Thyroid gland (tissue), 4 donors: Measurements from ENCODE around the gene ZFAND2B. TPM values are rescaled to one million over a fixed set of nuclear protein-coding genes. Genes with fewer than 3 reads are reported as not detected.

Source experiments
- DNase-seq, 2 donors: peaks; one replicate each; pipeline ENCODE4 v3.0.0-alpha.2; 2019
- H3K27ac ChIP-seq, 3 donors: fragments of 200-600 bp; sonication (generic); 1 replicate in 2 of 3; 2 replicates in 1 of 3; pipeline ENCODE4 v1.5.1; 2016 to 2019; ENCODE audit warnings: mild to moderate bottlenecking in 1 of 3, moderate library complexity in 1 of 3
- H3K27me3 ChIP-seq: fragments of 200-600 bp; sonication (generic); one replicate; pipeline ENCODE4 v1.5.1; 2019
- H3K36me3 ChIP-seq, 2 donors: fragments of 200-600 bp; sonication (generic); one replicate each; pipeline ENCODE4 v1.5.1; 2016 to 2019
- H3K4me1 ChIP-seq, 2 donors: fragments of 200-600 bp; sonication (generic); one replicate each; pipeline ENCODE4 v1.5.1; 2017 to 2019
- H3K4me3 ChIP-seq, 3 donors: fragments of 200-600 bp; sonication (generic); replicated peaks in 1 of 3; 1 replicate in 2 of 3; 2 replicates in 1 of 3; pipeline ENCODE4 v1.5.1; 2016; ENCODE audit warnings: mild to moderate bottlenecking in 1 of 3
- H3K9me3 ChIP-seq: fragments of 200-600 bp; sonication (generic); one replicate; pipeline ENCODE4 v1.5.1; 2017
- POLR2A ChIP-seq, 2 donors: fragments of 450-650 bp; IDR thresholded peaks; one replicate each; pipeline ENCODE4 v1.6.1; 2017; ENCODE audit warnings: antibody characterized with exemption in 2 of 2, mild to moderate bottlenecking in 2 of 2, moderate library complexity in 1 of 2
- WGBS, 2 donors: methylation state at CpG; one replicate each; pipeline ENCODE4 v1.1.5; 2017; 5-methylcytosine and 5-hydroxymethylcytosine counted together
- intact Hi-C: fragments of 100-400 bp; cut with DNase I; formaldehyde crosslinking; loops from one replicate; pipeline ENCODE4 v1.15.1; 2023
- total RNA-seq, 4 donors: library from RNA; depleted of rRNA; stranded (reverse); fragments of >200 nt; gene quantifications; one replicate each; pipeline ENCODE4 v1.2.3, GENCODE V29; 2016
- TF ChIP-seq, protein P1 (sequence below), 6 experiments: fragments of 200-600 bp in 3 of 6; fragments of 450-650 bp in 3 of 6; sonication (generic) in 3 of 6; IDR thresholded peaks; one replicate each; pipeline ENCODE4 v1.5.1; 2016 to 2019; ENCODE audit warnings: antibody characterized with exemption in 6 of 6, mild to moderate bottlenecking in 2 of 6, inconsistent platforms in 1 of 6, moderate library complexity in 1 of 6

Gene ZFAND2B, protein sequence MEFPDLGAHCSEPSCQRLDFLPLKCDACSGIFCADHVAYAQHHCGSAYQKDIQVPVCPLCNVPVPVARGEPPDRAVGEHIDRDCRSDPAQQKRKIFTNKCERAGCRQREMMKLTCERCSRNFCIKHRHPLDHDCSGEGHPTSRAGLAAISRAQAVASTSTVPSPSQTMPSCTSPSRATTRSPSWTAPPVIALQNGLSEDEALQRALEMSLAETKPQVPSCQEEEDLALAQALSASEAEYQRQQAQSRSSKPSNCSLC
- 100 to 1,000 TPM in 2 of 4 donors, 10 to 100 TPM in 2; 78.7 to 131 (median 92.0) TPM for total RNA-seq

DNA sequence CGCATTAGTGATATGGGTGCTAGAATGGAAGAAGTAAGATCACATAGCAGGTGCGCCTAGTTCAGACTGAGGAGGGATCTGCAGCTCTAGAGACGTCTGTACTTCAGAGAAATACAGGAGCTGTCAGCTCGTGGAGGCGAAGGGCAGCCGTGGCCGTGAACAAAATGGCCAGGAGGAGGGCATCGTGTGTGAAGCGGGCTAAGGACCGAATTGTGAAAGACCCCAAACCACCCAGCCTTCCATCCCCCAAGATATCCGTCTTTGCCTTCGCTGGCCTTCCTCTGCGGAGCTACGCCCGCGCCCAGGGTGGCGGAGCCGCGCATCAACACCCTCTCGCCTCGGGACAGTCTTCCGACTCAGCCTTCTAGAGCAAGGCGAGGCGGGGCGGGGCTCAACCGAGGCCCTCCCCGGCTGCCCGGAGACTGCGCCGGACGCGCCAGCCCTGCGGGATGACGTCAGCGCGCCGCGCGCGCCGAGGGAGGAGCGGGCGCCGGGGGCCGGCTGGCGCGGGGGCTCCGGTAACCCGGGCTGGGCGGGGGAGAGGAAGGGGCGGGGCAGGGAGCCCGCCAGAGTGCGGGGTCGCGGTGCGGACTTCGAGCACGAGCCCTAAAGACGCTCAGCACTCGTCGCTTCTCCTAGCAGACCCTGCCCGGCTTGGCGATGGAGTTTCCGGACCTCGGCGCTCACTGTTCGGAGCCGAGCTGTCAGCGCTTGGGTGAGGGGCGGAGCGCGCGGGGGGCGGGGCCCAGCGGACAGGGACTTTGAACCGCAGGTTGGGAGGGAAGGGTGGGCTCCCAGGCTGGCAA is at the start of gene ZFAND2B:
Gene ZFAND2B (plus strand): TSS at position 455 of the 806 bp plus-strand sequence. CDS start 206 bp downstream, at position 661.
- H3K9me3 ChIP-seq, result no peaks in the 10 kb centered on the region
- peak; percentile 96 to 97 for DNase-seq
- 0 to 1% methylated on average over 11 to 30 of the region's 76 CpGs for WGBS, 2 donors
- intact Hi-C loops, result no loop called here
- H3K4me1 ChIP-seq, result peaks cover 17 to 27% of the 10 kb centered on the region in 2 donors
- peak within 1 kb of the TSS; percentile 81 to 97 (median 94) for H3K27ac ChIP-seq
- peak within 1 kb of the TSS; percentile 43 to 54 (median 51) for H3K4me3 ChIP-seq
- H3K36me3 ChIP-seq, result peaks cover 13 to 28% of the 10 kb centered on the region in 2 donors
- TF ChIP-seq, protein P1, sequence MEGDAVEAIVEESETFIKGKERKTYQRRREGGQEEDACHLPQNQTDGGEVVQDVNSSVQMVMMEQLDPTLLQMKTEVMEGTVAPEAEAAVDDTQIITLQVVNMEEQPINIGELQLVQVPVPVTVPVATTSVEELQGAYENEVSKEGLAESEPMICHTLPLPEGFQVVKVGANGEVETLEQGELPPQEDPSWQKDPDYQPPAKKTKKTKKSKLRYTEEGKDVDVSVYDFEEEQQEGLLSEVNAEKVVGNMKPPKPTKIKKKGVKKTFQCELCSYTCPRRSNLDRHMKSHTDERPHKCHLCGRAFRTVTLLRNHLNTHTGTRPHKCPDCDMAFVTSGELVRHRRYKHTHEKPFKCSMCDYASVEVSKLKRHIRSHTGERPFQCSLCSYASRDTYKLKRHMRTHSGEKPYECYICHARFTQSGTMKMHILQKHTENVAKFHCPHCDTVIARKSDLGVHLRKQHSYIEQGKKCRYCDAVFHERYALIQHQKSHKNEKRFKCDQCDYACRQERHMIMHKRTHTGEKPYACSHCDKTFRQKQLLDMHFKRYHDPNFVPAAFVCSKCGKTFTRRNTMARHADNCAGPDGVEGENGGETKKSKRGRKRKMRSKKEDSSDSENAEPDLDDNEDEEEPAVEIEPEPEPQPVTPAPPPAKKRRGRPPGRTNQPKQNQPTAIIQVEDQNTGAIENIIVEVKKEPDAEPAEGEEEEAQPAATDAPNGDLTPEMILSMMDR (IDR thresholded peaks at IDR 0.05), result peak in 2 of 6 experiments; percentile 8 to 47
- peak; percentile 69 to 99 for TF ChIP-seq POLR2A (IDR thresholded peaks at IDR 0.05)
- no peaks in the 10 kb centered on the region for H3K27me3 ChIP-seq

DNA sequence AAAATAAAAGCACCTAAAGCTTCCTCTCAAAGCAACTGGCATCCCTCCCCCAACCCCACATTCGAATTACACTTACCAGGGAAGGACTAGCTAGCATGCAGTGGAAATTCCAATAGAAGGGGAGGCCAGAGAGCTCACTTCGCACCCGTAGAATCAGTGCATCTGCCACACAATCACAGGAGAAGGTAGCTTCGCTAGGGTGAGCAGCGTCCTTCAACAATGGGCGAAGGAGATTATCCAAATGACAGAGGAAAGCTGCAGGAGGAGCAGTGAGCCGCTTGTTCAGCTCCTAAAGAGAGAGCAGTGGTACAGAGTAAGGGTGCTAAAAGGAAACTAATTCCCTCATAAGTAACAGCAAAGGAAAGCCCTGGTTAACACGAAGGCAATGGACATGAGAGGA is 49.2 kb upstream of the ZFAND2B start:
- TF ChIP-seq, protein P1 (IDR thresholded peaks at IDR 0.05), result no peak
- TF ChIP-seq POLR2A (IDR thresholded peaks at IDR 0.05), result no peak
- DNase-seq, result no peak
- intact Hi-C loops, result loop anchor here (5.0 kb wide), 1 partner anchor 140 kb away; no protein-coding TSS in a partner anchor
- H3K4me3 ChIP-seq, result no peak overlapping the region
- H3K27ac ChIP-seq, result no peak overlapping the region
- 79 to 82% methylated on average over 8 of the region's 8 CpGs for WGBS, 2 donors
- H3K9me3 ChIP-seq, result no peaks in the 10 kb centered on the region
- H3K27me3 ChIP-seq, result no peaks in the 10 kb centered on the region
- peaks cover 4 to 11% of the 10 kb centered on the region in 2 donors for H3K4me1 ChIP-seq
- H3K36me3 ChIP-seq, result peaks cover 0 to 3% of the 10 kb centered on the region in 2 donors

DNA sequence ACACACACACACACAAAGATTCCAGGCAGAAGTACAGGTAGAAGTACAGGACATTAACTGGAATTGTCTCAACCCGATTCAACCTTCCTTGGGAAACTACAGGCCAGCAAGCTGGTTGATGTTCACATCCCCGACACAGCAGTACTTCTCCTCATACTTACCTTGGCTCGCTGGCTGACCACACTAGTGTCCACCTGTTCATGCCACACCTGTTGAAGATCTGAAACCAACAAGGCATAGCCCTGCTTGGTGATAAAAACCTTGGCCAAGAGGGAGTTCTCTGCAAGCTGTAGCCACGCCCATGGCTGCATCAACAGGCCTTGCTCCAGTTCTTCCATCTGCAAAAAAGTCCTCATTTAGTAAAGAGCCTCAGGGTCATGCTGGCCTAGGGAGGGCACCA is 48.6 kb upstream of the ZFAND2B start:
- DNase-seq, result no peak
- no peaks in the 10 kb centered on the region for H3K9me3 ChIP-seq
- H3K27me3 ChIP-seq, result no peaks in the 10 kb centered on the region
- intact Hi-C loops, result loop anchor here (5.0 kb wide), 1 partner anchor 139 kb away; no protein-coding TSS in a partner anchor
- peaks cover 0 to 3% of the 10 kb centered on the region in 2 donors for H3K36me3 ChIP-seq
- WGBS, 2 donors, result 82 to 89% methylated on average over 4 of the region's 4 CpGs
- H3K4me3 ChIP-seq, result no peak overlapping the region
- peaks cover 4 to 11% of the 10 kb centered on the region in 2 donors for H3K4me1 ChIP-seq
- TF ChIP-seq, protein P1 (IDR thresholded peaks at IDR 0.05), result no peak
- no peak for TF ChIP-seq POLR2A (IDR thresholded peaks at IDR 0.05)
- H3K27ac ChIP-seq, result no peak overlapping the region

DNA sequence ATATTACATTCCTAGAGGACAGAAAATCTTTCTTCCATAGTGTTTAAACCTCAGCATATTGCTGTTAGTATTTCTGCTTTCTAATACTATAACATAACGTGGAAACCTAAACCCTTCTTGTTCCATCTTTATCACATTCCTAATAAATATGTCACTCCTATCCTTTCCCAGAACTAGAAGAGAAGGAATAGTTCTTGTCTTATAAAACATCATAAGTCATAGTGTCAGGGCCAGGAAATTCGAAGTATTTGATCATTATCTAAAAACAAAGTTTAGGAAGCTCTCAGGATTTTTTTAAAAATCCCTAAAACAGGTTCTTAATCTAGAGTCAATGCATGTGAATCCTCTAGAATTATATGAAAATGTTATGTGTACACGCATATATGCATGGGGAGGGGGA is 48.0 kb upstream of the ZFAND2B start:
- WGBS, 2 donors, result 89 to 91% methylated on average over 3 of the region's 3 CpGs
- DNase-seq, result no peak
- peaks cover 4 to 11% of the 10 kb centered on the region in 2 donors for H3K4me1 ChIP-seq
- intact Hi-C loops, result loop anchor here (5.0 kb wide), 1 partner anchor 139 kb away; no protein-coding TSS in a partner anchor
- H3K27ac ChIP-seq, result no peak overlapping the region
- H3K27me3 ChIP-seq, result no peaks in the 10 kb centered on the region
- no peak for TF ChIP-seq POLR2A (IDR thresholded peaks at IDR 0.05)
- TF ChIP-seq, protein P1 (IDR thresholded peaks at IDR 0.05), result no peak
- no peaks in the 10 kb centered on the region for H3K9me3 ChIP-seq
- peaks cover 0 to 3% of the 10 kb centered on the region in 2 donors for H3K36me3 ChIP-seq
- H3K4me3 ChIP-seq, result no peak overlapping the region
